Rectal smooth muscle tissue (tissue), 1 donor: ENCODE data around the gene TMEM256.
"Not testable (repeated sequence)": the region's sequence is repeated elsewhere in the genome, so short reads cannot be mapped to it uniquely, and the experiment has no call there.

Source experiments
- H3K27ac ChIP-seq: one replicate; pipeline ENCODE4 v1.7.0; 2013; ENCODE audit warnings: low read depth, low read length, inconsistent platforms
- H3K27me3 ChIP-seq: one replicate; pipeline ENCODE4 v1.7.0; 2013; ENCODE audit warnings: low read length; ENCODE audit not compliant: control insufficient read depth, insufficient read depth
- H3K36me3 ChIP-seq: one replicate; pipeline ENCODE4 v1.7.0; 2013; ENCODE audit warnings: low read length; ENCODE audit not compliant: control insufficient read depth, insufficient read depth
- H3K4me1 ChIP-seq: one replicate; pipeline ENCODE4 v1.7.0; 2013; ENCODE audit warnings: low read length; ENCODE audit not compliant: control insufficient read depth, insufficient read depth
- H3K4me3 ChIP-seq: one replicate; pipeline ENCODE4 v1.7.0; 2013; ENCODE audit warnings: low read length
- H3K9ac ChIP-seq: one replicate; pipeline ENCODE4 v1.7.0; 2013; ENCODE audit warnings: low read length

TMEM256 gene

DNA sequence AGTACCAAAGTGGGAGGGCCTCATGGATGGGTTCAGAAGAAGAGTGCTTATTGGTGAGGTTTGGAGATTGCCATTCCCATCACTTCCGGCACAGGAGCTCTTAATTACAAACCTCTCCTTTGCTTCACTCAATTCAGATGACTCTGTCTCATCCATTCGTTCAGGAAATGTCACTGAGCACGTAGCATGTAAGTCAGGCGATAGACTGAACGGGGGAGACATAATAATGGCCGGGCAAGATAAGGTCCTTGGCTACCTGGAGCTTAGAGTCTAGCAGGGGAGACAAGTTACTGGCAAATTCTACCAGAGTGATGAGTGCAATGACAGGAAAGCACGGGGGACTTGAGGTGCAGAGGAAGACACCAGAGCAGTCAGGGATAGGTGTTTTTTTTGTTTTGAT, 37.9 kb downstream of the TMEM256 start:
- not testable (repeated sequence) for H3K27ac ChIP-seq, H3K9ac ChIP-seq, H3K4me1 ChIP-seq, H3K27me3 ChIP-seq, H3K36me3 ChIP-seq, H3K4me3 ChIP-seq

DNA sequence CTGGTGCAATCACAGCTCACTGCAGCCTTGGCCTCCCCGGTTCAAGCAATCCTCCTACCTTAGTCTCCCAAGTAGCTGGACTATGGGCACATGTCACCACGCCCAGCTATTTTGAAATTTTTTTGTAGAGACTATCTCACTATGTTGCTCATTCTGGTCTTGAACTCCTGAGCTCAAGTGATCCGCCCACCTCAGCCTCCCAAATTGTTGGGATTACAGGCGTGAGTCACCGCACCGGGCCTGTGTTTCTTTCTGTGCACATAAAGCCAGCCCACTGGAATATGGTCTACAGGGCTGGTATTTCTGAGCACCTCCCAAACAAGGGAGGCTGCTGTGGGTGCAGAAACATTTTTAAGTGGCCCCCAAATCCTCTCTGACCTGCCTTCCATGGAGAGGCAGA, 40.6 kb downstream of the TMEM256 start:
- Histone ChIP-seq H3K9ac (no peak overlapping the region), H3K4me1 (no peaks in the 10 kb centered on the region), H3K27me3 (no peaks in the 10 kb centered on the region), H3K27ac (no peak overlapping the region), H3K4me3 (no peak overlapping the region), H3K36me3 (no peaks in the 10 kb centered on the region)

DNA sequence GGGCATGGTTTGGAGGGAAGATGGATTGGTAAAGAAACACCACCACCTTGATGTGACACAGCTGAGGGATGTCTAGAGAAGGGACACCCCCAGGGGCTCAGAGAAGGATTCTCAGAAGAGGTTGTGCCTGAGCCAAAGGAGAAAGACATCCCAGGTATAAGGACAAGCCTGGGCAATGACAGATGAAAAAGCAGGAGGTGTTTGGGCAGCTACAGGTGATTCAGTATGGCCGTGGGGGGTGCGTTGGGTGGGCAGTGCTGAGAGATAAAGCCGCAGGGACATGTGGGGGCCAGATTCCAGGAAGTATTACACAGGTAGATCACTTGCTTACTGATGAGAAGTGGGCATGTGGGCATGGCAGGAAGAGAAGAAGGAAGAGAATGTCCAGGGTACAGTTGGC, 42.0 kb downstream of the TMEM256 start:
- Histone ChIP-seq H3K27ac (no peak overlapping the region), H3K9ac (no peak overlapping the region), H3K4me3 (no peak overlapping the region), H3K36me3 (no peaks in the 10 kb centered on the region), H3K27me3 (no peaks in the 10 kb centered on the region), H3K4me1 (no peaks in the 10 kb centered on the region)

DNA sequence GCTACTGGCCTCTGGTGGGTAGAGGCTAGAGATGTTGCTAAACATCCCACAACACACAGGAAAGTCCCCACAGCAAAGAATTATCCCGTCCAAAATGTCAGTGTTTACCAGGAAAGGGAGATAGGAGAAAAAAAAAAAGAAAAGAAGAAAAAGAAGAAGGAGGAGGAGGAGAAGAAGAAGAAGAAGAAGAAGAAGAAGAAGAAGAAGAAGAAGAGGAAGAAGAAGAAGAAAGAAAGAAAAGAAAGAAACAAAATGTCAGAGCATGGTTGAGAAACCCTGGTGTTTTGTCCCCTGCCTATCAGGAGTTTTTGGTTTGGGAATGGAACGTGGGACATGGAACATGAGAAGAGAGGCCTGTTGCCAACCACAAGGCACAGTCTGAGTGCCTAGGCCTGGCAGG, 46.5 kb downstream of the TMEM256 start:
- Histone ChIP-seq H3K27ac (peak overlapping the region; percentile 57), H3K27me3 (no peaks in the 10 kb centered on the region), H3K4me1 (peaks cover 4% of the 10 kb centered on the region), H3K36me3 (no peaks in the 10 kb centered on the region), H3K4me3 (no peak overlapping the region), H3K9ac (no peak overlapping the region)

DNA sequence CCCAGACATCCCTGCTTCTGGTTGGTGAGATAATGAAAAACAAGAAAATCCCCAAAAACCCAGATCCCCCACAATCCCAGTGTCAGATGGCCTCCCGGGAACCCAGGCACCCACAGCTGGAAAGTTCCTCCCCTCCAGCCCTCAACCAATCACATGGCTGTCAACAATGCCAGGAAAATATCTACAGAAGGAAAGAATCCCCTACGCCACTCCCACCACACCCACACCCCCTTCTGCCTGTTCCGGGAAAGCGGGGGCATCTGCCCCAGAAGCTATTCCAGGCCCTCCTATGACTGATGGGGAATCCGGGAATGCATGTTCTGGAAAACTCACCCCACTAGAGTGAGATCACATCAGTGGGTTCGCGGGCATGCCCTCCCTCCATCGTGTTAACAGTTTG, 47.1 kb downstream of the TMEM256 start:
- no peak overlapping the region for H3K9ac ChIP-seq
- H3K27me3 ChIP-seq = no peaks in the 10 kb centered on the region
- H3K27ac ChIP-seq = peak overlapping the region; percentile 57
- H3K4me1 ChIP-seq = peaks cover 4% of the 10 kb centered on the region
- no peak overlapping the region for H3K4me3 ChIP-seq
- H3K36me3 ChIP-seq = no peaks in the 10 kb centered on the region

DNA sequence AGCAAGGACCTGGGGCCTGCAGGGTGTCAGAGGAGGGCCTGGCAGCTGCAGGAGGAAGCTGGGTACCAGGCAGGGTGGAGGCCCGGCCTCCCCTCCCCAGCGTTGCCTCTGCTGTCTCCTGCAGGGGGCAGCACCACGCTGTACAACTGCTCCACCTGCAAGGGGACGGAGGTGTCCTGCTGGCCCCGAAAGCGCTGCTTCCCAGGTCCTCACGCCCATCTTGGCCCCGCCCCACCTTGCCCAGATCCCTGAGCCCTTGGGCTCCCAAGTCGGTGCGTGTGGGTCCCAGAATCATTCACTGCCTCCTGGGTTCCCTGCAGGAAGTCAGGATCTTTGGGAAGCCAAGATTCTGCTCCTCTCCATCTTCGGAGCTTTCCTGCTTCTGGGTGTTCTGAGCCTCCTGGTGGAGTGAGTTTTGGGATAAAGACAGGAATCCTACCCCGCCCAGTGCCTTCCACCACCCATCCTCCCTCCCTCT, 47.8 kb downstream of the TMEM256 start:
- Histone ChIP-seq H3K4me3 (peak overlapping the region; percentile 36), H3K9ac (no peak overlapping the region), H3K27ac (peak overlapping the region; percentile 15), H3K27me3 (no peaks in the 10 kb centered on the region), H3K36me3 (no peaks in the 10 kb centered on the region), H3K4me1 (peaks cover 4% of the 10 kb centered on the region)

DNA sequence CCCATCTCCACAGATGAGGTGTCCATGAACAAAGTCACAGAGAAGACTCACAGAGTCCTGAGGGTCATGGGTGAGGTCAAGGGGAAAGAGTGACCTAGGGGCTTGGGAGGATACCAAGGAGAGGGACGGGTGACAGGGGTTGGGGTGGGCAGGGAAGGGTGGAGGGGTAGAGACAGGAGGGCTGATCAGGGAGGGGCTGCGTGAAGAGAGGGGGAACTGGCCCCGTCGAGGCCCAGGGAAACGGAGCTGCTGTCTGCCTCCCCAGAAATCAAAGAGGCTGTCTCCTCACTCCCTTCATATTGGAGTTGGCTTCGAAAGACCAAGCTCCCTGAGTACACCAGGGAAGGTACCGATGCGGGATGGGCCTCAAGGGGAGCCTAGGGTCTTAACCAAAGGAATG, 48.3 kb downstream of the TMEM256 start:
- Histone ChIP-seq H3K4me3 (no peak overlapping the region), H3K9ac (no peak overlapping the region), H3K27ac (peak overlapping the region; percentile 15), H3K36me3 (no peaks in the 10 kb centered on the region), H3K4me1 (peaks cover 4% of the 10 kb centered on the region), H3K27me3 (no peaks in the 10 kb centered on the region)

DNA sequence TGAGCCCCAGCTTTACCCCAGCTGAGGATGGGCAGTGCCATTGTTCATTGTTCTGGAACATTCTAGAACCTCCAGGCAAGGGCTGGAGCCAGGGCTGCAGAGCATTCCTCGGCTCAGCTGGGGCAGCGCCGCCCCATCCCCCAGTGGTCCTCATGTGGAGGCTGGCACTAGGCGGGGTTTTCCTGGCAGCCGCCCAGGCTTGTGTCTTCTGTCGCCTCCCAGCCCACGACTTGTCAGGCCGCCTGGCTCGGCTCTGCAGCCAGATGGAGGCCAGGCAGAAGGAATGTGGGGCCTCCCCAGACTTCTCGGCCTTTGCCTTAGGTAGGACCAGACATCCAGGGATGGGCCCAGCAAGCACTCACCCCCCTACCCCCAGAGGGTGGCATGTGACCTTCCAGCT, 48.8 kb downstream of the TMEM256 start, which contains the start of gene TMEM95:
Gene TMEM95 (plus strand): TSS at position 104 of the 400 bp plus-strand sequence. CDS start 49 bp downstream, at position 153.
- Histone ChIP-seq H3K4me1 (peaks cover 4% of the 10 kb centered on the region), H3K4me3 (peak within 1 kb of the TSS; percentile 36), H3K9ac (no peak within 1 kb of the TSS), H3K27me3 (no peaks in the 10 kb centered on the region), H3K27ac (peak within 1 kb of the TSS; percentile 19), H3K36me3 (no peaks in the 10 kb centered on the region)

DNA sequence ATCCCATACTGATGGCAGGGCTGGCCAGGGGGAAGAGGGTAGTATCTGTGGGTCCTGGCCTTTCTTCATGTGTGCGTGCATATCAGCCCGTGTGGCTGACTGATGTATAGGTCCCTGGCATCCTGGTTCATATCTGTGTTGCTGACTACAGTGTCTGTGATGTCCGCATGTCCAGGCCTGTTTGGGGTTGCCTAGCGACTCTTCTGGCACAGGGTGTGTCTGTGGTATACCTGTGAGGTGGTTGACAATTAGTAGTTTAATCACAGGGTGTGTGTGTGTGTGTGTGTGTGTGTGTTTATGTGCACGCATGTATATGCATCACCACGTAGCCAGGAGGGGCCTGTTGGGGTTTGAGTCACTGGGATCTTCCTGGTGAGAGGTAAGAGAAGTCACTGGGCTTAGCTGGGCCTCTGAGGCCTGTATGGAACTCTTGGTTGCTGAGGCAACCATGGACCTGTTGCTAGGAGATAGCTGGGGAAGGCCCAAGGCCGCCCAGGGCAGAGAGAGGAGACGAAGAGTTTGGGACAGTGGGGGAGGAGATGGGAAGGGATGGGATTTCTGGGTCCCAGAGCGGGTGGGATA, 49.5 kb downstream of the TMEM256 start:
- Histone ChIP-seq H3K36me3 (no peaks in the 10 kb centered on the region), H3K4me1 (peaks cover 4% of the 10 kb centered on the region), H3K4me3 (no peak overlapping the region), H3K9ac (no peak overlapping the region), H3K27ac (no peak overlapping the region), H3K27me3 (no peaks in the 10 kb centered on the region)
